IMR-90 (cell line): ENCODE data around the gene ADAMTS12. TPM values are rescaled to one million over a fixed set of nuclear protein-coding genes. Genes with fewer than 3 reads are reported as not detected.

ENCODE experiments used
- ATAC-seq: fragments of 200-7000 bp; cut with Tn5 transposase; 2 replicates; pipeline ENCODE4 v1.9.1; 2020; ENCODE audit warnings: low read depth, mild to moderate bottlenecking, moderate library complexity
- BruUV-seq: library from RNA; stranded (reverse); fragments of 400-500 nt; replicated peaks from 2 replicates; lab custom pipeline; 2021; lab: Mats Ljungman, UMichigan
- CTCF ChIA-PET: fragments of 300-600 bp; formaldehyde crosslinking; extraction: SDS; loops from one replicate; lab custom pipeline; 2021; ENCODE audit warnings: antibody characterized with exemption; lab: Yijun Ruan, JAX
- POLR2A ChIA-PET: fragments of 300-600 bp; sonication (Branson Sonifier 250); formaldehyde crosslinking; loops from one replicate; lab custom pipeline; 2022; ENCODE audit warnings: antibody characterized with exemption; ENCODE audit not compliant: unreplicated experiment; lab: Charles Lee
- DNase-seq: peaks from one replicate; pipeline ENCODE4 v3.0.0; 2013
- H2AFZ ChIP-seq: replicated peaks from 2 replicates; pipeline ENCODE3; 2013; ENCODE audit warnings: low read length, mild to moderate bottlenecking; ENCODE audit not compliant: poor library complexity
- H2AK5ac ChIP-seq: 2 replicates; pipeline ENCODE4 v1.6.1; 2013; ENCODE audit warnings: low read depth, low read length, inconsistent platforms
- H2AK9ac ChIP-seq: replicated peaks from 2 replicates; pipeline ENCODE3; 2013; ENCODE audit warnings: mild to moderate bottlenecking, low read depth, low read length, moderate library complexity; ENCODE audit not compliant: poor library complexity
- H2BK120ac ChIP-seq: 2 replicates; pipeline ENCODE4 v1.6.1; 2013; ENCODE audit warnings: low read depth, low read length, inconsistent platforms
- H2BK15ac ChIP-seq: 3 replicates; pipeline ENCODE4 v1.6.1; 2013; ENCODE audit warnings: low read depth, low read length, inconsistent platforms
- H2BK20ac ChIP-seq: 2 replicates; pipeline ENCODE4 v1.6.1; 2013; ENCODE audit warnings: low read depth, mild to moderate bottlenecking, inconsistent platforms, low read length, moderate library complexity
- H2BK5ac ChIP-seq: 2 replicates; pipeline ENCODE4 v1.6.1; 2013; ENCODE audit warnings: mild to moderate bottlenecking, low read depth, low read length, inconsistent platforms; ENCODE audit not compliant: poor library complexity, severe bottlenecking
- H3K14ac ChIP-seq: replicated peaks from 2 replicates; pipeline ENCODE4 v1.6.1; 2013; ENCODE audit warnings: low read depth, low read length, inconsistent platforms
- H3K18ac ChIP-seq: 2 replicates; pipeline ENCODE4 v1.6.1; 2013; ENCODE audit warnings: low read depth, low read length, control low read depth
- H3K23ac ChIP-seq: 2 replicates; pipeline ENCODE4 v1.6.1; 2013; ENCODE audit warnings: low read depth, low read length, inconsistent platforms
- H3K27ac ChIP-seq: 2 replicates; pipeline ENCODE4 v1.5.1; 2013; ENCODE audit warnings: mild to moderate bottlenecking, control low read depth, low read length; ENCODE audit not compliant: insufficient read depth
- H3K27me3 ChIP-seq: 2 replicates; pipeline ENCODE4 v1.6.1; 2013; ENCODE audit warnings: low read length; ENCODE audit not compliant: control insufficient read depth, insufficient read depth
- H3K36me3 ChIP-seq: 2 replicates; pipeline ENCODE4 v1.6.1; 2013; ENCODE audit warnings: low read length, mixed read lengths; ENCODE audit not compliant: control insufficient read depth, insufficient read depth
- H3K4ac ChIP-seq: 2 replicates; pipeline ENCODE4 v1.6.1; 2013; ENCODE audit warnings: low read depth, low read length, inconsistent platforms
- H3K4me1 ChIP-seq: 2 replicates; pipeline ENCODE4 v1.6.1; 2013; ENCODE audit warnings: low read length, mixed read lengths; ENCODE audit not compliant: control insufficient read depth, insufficient read depth
- H3K4me2 ChIP-seq: 2 replicates; pipeline ENCODE4 v1.6.1; 2013; ENCODE audit warnings: low read depth, mild to moderate bottlenecking, control low read depth, low read length, moderate library complexity
- H3K4me3 ChIP-seq: 2 replicates; pipeline ENCODE4 v1.5.1; 2013; ENCODE audit warnings: low read depth, mild to moderate bottlenecking, control low read depth, low read length, moderate library complexity; ENCODE audit not compliant: insufficient read depth
- H3K56ac ChIP-seq: 2 replicates; pipeline ENCODE4 v1.6.1; 2013; ENCODE audit warnings: low read length, inconsistent platforms; ENCODE audit not compliant: insufficient read depth; ENCODE audit errors: extremely low read depth
- H3K79me1 ChIP-seq, 2 experiments: 2 replicates each; pipeline ENCODE4 v1.6.1; 2013; ENCODE audit warnings: low read length in 2 of 2, inconsistent platforms in 1 of 2, low read depth in 1 of 2
- H3K9ac ChIP-seq: 2 replicates; pipeline ENCODE4 v1.6.1; 2013; ENCODE audit warnings: low read depth, low read length, control low read depth
- H3K9me1 ChIP-seq: 2 replicates; pipeline ENCODE4 v1.6.1; 2013; ENCODE audit warnings: low read length, inconsistent platforms; ENCODE audit not compliant: insufficient read depth
- H3K9me3 ChIP-seq: 2 replicates; pipeline ENCODE4 v1.6.1; 2013; ENCODE audit warnings: low read length; ENCODE audit not compliant: control insufficient read depth, insufficient read depth
- H4K20me1 ChIP-seq: 2 replicates; pipeline ENCODE4 v1.6.1; 2013; ENCODE audit warnings: low read length, inconsistent platforms; ENCODE audit not compliant: insufficient read depth
- H4K5ac ChIP-seq: 2 replicates; pipeline ENCODE4 v1.6.1; 2013; ENCODE audit warnings: mild to moderate bottlenecking, low read depth, low read length, control low read depth
- H4K8ac ChIP-seq, 2 experiments: 2 replicates each; pipeline ENCODE4 v1.6.1; 2013; ENCODE audit warnings: low read depth in 2 of 2, low read length in 2 of 2, control low read depth in 1 of 2, inconsistent platforms in 1 of 2
- H4K91ac ChIP-seq: 2 replicates; pipeline ENCODE4 v1.6.1; 2013; ENCODE audit warnings: low read depth, low read length, inconsistent platforms; ENCODE audit not compliant: insufficient read depth
- MAZ ChIP-seq: IDR thresholded peaks from 2 replicates; pipeline ENCODE4 v1.6.1; 2012; ENCODE audit warnings: low read depth, mild to moderate bottlenecking, low read length, improper control_type of control experiment, moderate library complexity, borderline replicate concordance
- POLR2A ChIP-seq: IDR thresholded peaks from 2 replicates; pipeline ENCODE4 v1.6.1; 2012; ENCODE audit warnings: mild to moderate bottlenecking, low read depth, low read length
- RAD21 ChIP-seq: IDR thresholded peaks from 2 replicates; pipeline ENCODE4 v1.6.1; 2012; ENCODE audit warnings: low read length, improper control_type of control experiment
- SMC3 ChIP-seq: fragments of 150-350 bp; IDR thresholded peaks from 2 replicates; pipeline ENCODE4 v1.6.1; 2016; ENCODE audit warnings: low read depth, mild to moderate bottlenecking, antibody characterized with exemption, low read length, moderate library complexity
- USF2 ChIP-seq: fragments of 150-350 bp; IDR thresholded peaks from 2 replicates; pipeline ENCODE4 v1.6.1; 2017; ENCODE audit warnings: mild to moderate bottlenecking, antibody characterized with exemption, low read length, low read depth
- WGBS, 2 experiments: methylation state at CpG; one replicate each; pipeline versions ENCODE4 v1.1.5 to v1.1.7; 2013; ENCODE audit warnings: missing lambda C conversion rate in 2 of 2; ENCODE audit not compliant: insufficient read length in 1 of 2; ENCODE audit errors: extremely low coverage in 2 of 2; 5-methylcytosine and 5-hydroxymethylcytosine counted together
- dilution Hi-C: fragments of 300-500 bp; cut with HindIII; formaldehyde crosslinking; loops from one replicate; pipeline ENCODE4 v1.14.3; 2018; ENCODE audit warnings: low sequenced_read_pairs; ENCODE audit not compliant: unreplicated experiment
- in situ Hi-C: fragments of 300-500 bp; cut with MboI; formaldehyde crosslinking; loops from 3 replicates; pipeline ENCODE4 v1.14.3; 2019; ENCODE audit warnings: low sequenced_read_pairs, inconsistent platforms, mixed read lengths
- intact Hi-C: fragments of 100-400 bp; cut with micrococcal nuclease; formaldehyde crosslinking; loops from 2 replicates; pipeline ENCODE4 v1.10.0; 2022
- polyA plus RNA-seq, 3 experiments: library from polyadenylated mRNA; depleted of rRNA; stranded (reverse); fragments of >200 nt; gene quantifications; 2 replicates each; pipeline ENCODE4 v1.2.3, GENCODE V29; 2012; ENCODE audit warnings: low replicate concordance in 1 of 3
- total RNA-seq: library from RNA; depleted of rRNA; stranded (reverse); fragments of >200 nt; gene quantifications from 2 replicates; pipeline ENCODE4 v1.2.3, GENCODE V29; 2012
- TF ChIP-seq, protein P1 (sequence below): fragments of 150-350 bp; IDR thresholded peaks from 2 replicates; pipeline ENCODE4 v1.6.1; 2016; ENCODE audit warnings: low read depth, mild to moderate bottlenecking, low read length, moderate library complexity, borderline replicate concordance

ADAMTS12 gene
- total and polyA plus RNA-seq, 2 of the 4 experiments (the other 2 are of a cell fraction) = 27.3 to 51.3 TPM

GRCh38 chr5:33501899-33502298 lies 389.9 kb downstream of the ADAMTS12 start:
- H3K4me3 ChIP-seq = no peak overlapping the region
- no peak overlapping the region for H4K5ac ChIP-seq
- H3K23ac ChIP-seq = no peak overlapping the region
- no peaks in the 10 kb centered on the region for H3K79me1 ChIP-seq
- no peak for TF ChIP-seq RAD21
- no peak for TF ChIP-seq USF2
- TF ChIP-seq, protein P1, sequence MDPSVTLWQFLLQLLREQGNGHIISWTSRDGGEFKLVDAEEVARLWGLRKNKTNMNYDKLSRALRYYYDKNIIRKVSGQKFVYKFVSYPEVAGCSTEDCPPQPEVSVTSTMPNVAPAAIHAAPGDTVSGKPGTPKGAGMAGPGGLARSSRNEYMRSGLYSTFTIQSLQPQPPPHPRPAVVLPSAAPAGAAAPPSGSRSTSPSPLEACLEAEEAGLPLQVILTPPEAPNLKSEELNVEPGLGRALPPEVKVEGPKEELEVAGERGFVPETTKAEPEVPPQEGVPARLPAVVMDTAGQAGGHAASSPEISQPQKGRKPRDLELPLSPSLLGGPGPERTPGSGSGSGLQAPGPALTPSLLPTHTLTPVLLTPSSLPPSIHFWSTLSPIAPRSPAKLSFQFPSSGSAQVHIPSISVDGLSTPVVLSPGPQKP = no peak
- no peak for TF ChIP-seq MAZ
- TF ChIP-seq SMC3 = no peak
- no peak for TF ChIP-seq POLR2A
- H4K91ac ChIP-seq = no peak overlapping the region
- no peak overlapping the region for H3K4ac ChIP-seq
- H3K27ac ChIP-seq = no peak overlapping the region
- no peak overlapping the region for H2BK15ac ChIP-seq
- no peaks in the 10 kb centered on the region for H3K4me1 ChIP-seq
- no peaks in the 10 kb centered on the region for H3K27me3 ChIP-seq
- no peak overlapping the region for H2AFZ ChIP-seq
- ATAC-seq (no peak), DNase-seq (no peak)
- H2BK120ac ChIP-seq = no peak overlapping the region
- in situ Hi-C loops = no loop called here
- no peak overlapping the region for H4K8ac ChIP-seq
- H3K18ac ChIP-seq = no peak overlapping the region
- H3K4me2 ChIP-seq = no peak overlapping the region
- no peak overlapping the region for H3K14ac ChIP-seq
- dilution Hi-C loops = no loop called here
- H3K9me3 ChIP-seq = no peaks in the 10 kb centered on the region
- H3K9me1 ChIP-seq = peaks cover 4% of the 10 kb centered on the region; the same call in 1 of the 2 replicates
- H2AK5ac ChIP-seq = no peak overlapping the region
- no TSS peak for BruUV-seq
- H4K20me1 ChIP-seq = no peaks in the 10 kb centered on the region
- ChIA-PET POLR2A (no interaction called here), CTCF (no interaction called here)
- H3K36me3 ChIP-seq = no peaks in the 10 kb centered on the region
- no peak overlapping the region for H2BK5ac ChIP-seq
- 92% methylated on average over 11 of the region's 27 CpGs; no CpG with 5 or more reads in 1 of the 2 experiments for WGBS, 2 experiments
- H2AK9ac ChIP-seq = no peak overlapping the region
- H3K56ac ChIP-seq = no peak overlapping the region
- intact Hi-C loops = no loop called here
- no peak overlapping the region for H2BK20ac ChIP-seq
- no peak overlapping the region for H3K9ac ChIP-seq
